Cardiac muscle cell (in vitro differentiated cells and primary cell): Measurements from ENCODE around the gene CDC20. TPM values are rescaled to one million over a fixed set of nuclear protein-coding genes. Genes with fewer than 3 reads are reported as not detected.

Experiments
- DNase-seq, 2 donors: peaks; one replicate each; pipeline versions ENCODE4 v3.0.0 to v3.0.0-alpha.2; 2010 to 2017; ENCODE audit warnings: low read depth in 1 of 2, low spot score in 1 of 2
- H3K27ac ChIP-seq: fragments of 200-600 bp; sonication (generic); 2 replicates; pipeline ENCODE4 v1.5.1; 2016
- H3K27me3 ChIP-seq: fragments of 200-600 bp; sonication (generic); 2 replicates; pipeline ENCODE4 v1.6.0; 2016; ENCODE audit warnings: control low read depth
- H3K36me3 ChIP-seq: fragments of 200-600 bp; sonication (generic); 2 replicates; pipeline ENCODE4 v1.5.1; 2016; ENCODE audit warnings: control low read depth
- H3K4me1 ChIP-seq: fragments of 200-600 bp; sonication (generic); 2 replicates; pipeline ENCODE4 v1.8.1; 2017; ENCODE audit warnings: low read depth, mild to moderate bottlenecking, mixed run types
- H3K4me3 ChIP-seq: fragments of 200-600 bp; sonication (generic); 2 replicates; pipeline ENCODE4 v1.5.1; 2016; ENCODE audit warnings: mild to moderate bottlenecking
- H3K9me3 ChIP-seq: fragments of 200-600 bp; sonication (generic); 2 replicates; pipeline ENCODE4 v1.5.1; 2017; ENCODE audit warnings: low read depth, mild to moderate bottlenecking, control low read depth
- polyA plus RNA-seq: library from polyadenylated mRNA; unstranded; fragments of >200 nt; fragmentation: Nextera tagmentation; extraction: Ambion mirVana; gene quantifications from 2 replicates; pipeline ENCODE4 v1.2.1, GENCODE V29; 2016
- total RNA-seq: library from RNA; depleted of rRNA; stranded (reverse); fragments of >200 nt; gene quantifications from 2 replicates; pipeline ENCODE4 v1.2.3, GENCODE V29; 2016
- TF ChIP-seq, protein P1 (sequence below): IDR thresholded peaks from 2 replicates; pipeline ENCODE4 v1.5.1; 2012; ENCODE audit warnings: low read depth, mild to moderate bottlenecking, low read length

Gene CDC20
- total and polyA plus RNA-seq, 2 experiments from 2014 or later, result 18.7 to 134 TPM

DNA sequence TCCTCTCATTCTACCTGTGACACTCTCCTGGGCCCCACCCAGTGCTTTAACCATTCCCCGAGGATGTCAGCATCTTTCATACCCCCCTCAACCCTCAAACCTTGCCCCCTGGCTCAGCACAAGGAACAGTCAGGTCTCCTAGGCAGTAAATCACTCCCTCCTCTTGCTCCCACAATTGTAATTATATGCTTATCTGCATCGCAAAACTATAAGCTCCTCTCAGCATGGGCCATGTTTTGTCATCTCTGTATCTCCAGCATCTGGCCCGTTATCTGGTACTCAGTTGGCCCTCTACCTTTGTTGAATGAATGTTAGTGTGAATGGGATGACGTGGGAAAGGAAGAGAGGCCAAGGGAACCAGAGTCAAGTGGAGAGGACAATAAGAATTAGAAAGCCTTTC is 11.8 kb downstream of the CDC20 start:
- Histone ChIP-seq H3K27ac (no peak overlapping the region), H3K4me3 (no peak overlapping the region), H3K4me1 (peaks cover 22% of the 10 kb centered on the region), H3K36me3 (no peaks in the 10 kb centered on the region), H3K9me3 (no peaks in the 10 kb centered on the region), H3K27me3 (no peaks in the 10 kb centered on the region)
- TF ChIP-seq, protein P1, sequence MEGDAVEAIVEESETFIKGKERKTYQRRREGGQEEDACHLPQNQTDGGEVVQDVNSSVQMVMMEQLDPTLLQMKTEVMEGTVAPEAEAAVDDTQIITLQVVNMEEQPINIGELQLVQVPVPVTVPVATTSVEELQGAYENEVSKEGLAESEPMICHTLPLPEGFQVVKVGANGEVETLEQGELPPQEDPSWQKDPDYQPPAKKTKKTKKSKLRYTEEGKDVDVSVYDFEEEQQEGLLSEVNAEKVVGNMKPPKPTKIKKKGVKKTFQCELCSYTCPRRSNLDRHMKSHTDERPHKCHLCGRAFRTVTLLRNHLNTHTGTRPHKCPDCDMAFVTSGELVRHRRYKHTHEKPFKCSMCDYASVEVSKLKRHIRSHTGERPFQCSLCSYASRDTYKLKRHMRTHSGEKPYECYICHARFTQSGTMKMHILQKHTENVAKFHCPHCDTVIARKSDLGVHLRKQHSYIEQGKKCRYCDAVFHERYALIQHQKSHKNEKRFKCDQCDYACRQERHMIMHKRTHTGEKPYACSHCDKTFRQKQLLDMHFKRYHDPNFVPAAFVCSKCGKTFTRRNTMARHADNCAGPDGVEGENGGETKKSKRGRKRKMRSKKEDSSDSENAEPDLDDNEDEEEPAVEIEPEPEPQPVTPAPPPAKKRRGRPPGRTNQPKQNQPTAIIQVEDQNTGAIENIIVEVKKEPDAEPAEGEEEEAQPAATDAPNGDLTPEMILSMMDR, result no peak
- DNase-seq, result no peak

DNA sequence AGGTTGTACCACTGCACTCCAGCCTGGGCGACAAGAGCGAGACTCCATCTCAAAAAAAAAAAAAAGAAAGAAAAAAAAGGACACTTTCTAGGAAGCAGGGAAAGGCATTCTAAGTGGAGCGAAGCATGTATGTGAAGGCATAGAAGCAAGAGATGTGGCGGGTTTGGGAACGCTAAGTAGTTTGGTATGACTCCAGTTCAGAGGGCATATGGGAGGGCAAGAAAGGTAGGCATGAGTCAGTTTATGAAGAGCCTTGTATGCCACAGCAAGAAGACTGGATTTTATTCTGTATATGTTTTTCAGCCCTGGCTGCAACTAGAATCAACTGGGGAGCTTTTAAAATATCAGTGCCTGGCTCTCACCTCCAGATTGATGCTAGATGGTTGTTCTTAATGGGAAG is 13.4 kb downstream of the CDC20 start:
- TF ChIP-seq, protein P1, result no peak
- peaks cover 8% of the 10 kb centered on the region for H3K4me1 ChIP-seq
- no peak overlapping the region for H3K27ac ChIP-seq
- no peak for DNase-seq
- H3K4me3 ChIP-seq, result no peak overlapping the region
- no peaks in the 10 kb centered on the region for H3K27me3 ChIP-seq
- no peaks in the 10 kb centered on the region for H3K9me3 ChIP-seq
- no peaks in the 10 kb centered on the region for H3K36me3 ChIP-seq

DNA sequence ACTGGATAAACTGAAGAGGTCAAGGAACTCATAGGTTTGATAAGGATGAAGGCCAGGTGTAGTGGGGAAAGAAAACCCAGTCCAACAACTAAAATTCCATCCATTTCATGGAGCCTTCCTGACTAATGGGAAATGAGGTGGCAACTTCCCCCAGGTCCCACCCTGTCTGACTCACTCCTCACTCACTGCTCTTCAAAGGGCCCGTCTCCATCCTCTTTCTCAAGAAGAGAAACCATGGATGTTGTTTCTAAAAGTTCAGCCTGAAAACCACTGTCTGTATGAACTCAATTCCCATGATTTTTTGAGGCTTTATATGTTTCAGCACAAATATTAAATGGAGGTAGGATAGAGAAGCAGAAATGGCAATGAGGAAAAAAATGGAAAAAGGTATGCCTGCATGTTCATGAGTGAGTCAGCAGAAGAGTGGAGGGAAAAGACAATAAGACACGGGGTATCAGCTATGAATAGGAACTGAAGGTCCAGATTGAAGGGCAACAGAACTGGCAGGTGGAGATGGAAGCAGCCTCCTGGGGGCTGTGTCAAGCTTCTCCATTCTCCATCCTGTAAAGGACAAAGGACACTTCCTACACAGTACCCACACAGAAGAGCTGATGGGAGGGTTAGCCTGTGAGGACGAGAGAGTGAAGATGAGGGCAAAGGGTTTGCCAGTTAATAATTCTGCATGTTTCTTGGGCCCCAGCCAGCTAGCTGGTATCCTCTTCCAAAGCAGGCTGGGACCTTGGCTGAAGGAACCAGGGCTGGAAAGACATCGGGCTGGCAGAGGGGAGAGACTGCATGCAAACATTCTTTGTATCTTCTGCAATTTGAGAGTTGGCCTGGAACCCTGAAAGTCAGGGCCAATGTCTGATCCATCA is 14.5 kb downstream of the CDC20 start:
- no peak overlapping the region for H3K27ac ChIP-seq
- no peaks in the 10 kb centered on the region for H3K36me3 ChIP-seq
- H3K4me3 ChIP-seq, result no peak overlapping the region
- no peaks in the 10 kb centered on the region for H3K27me3 ChIP-seq
- TF ChIP-seq, protein P1, result no peak
- peak in 1 of 2 donors; percentile 53 for DNase-seq
- peaks cover 8% of the 10 kb centered on the region for H3K4me1 ChIP-seq
- H3K9me3 ChIP-seq, result no peaks in the 10 kb centered on the region

DNA sequence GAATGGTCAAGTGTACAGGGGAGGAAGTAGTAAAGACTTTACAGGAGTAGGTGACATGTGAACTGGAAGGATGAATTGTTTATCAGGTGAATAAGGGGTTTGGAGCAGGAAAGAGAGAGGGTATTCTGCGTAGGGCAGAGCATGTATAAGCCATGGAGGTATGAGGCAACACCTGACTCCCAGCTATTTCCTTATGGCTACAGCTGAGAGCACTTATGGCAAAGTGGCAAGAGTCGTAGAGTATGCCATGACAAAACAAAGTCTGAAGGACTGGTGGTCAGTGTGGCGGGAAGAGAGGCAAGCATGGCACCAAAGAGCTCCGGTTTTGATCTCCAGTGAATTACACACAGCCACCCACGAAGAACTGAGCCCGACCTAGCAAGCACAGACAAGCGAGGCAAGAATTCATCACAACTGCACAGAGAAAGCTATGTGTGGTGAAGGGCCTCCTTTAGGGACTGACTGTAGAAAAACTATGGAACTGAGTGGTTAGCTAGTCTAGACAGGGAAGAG is 18.0 kb downstream of the CDC20 start:
- Histone ChIP-seq H3K27me3 (no peaks in the 10 kb centered on the region), H3K4me1 (no peaks in the 10 kb centered on the region), H3K9me3 (no peaks in the 10 kb centered on the region), H3K27ac (no peak overlapping the region), H3K4me3 (no peak overlapping the region), H3K36me3 (no peaks in the 10 kb centered on the region)
- DNase-seq, result no peak
- TF ChIP-seq, protein P1, result no peak

DNA sequence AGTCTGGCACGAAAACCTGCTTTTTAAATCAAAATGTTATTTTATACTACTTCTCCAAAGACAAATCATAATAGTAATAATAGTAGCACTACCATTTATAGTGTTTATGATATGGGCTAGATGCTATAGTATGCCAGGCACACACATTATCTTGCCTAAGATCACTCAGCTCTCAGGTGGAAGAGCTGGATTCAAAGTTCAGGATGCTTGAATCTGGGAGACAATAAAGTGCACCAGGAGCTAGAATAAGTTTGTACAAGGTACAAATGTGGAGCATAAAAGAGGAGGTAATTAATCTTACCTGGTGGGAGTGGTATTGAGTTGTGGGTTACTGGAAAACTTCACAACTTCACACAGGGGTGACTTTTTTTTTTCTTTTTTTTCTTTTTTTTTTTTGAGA is 19.1 kb downstream of the CDC20 start:
- Histone ChIP-seq H3K27ac (no peak overlapping the region), H3K36me3 (peaks cover 3% of the 10 kb centered on the region), H3K4me1 (no peaks in the 10 kb centered on the region), H3K27me3 (no peaks in the 10 kb centered on the region), H3K9me3 (no peaks in the 10 kb centered on the region), H3K4me3 (no peak overlapping the region)
- TF ChIP-seq, protein P1, result no peak
- DNase-seq, result no peak
